Measurements from ENCODE around the gene TDRD7.
A peak's percentile ranks its signal among the peaks of the same experiment; 100 is the strongest.

Gene TDRD7

GRCh38 chr9:97385626-97386264, 26.2 kb upstream of the TDRD7 start:
- intact Hi-C loops (cut with DNase I; ENCODE audit: low total_unique reads) = no loop called here
- DNase-seq = no peak
- no peaks in the 10 kb centered on the region for H3K4me1 ChIP-seq

DNA sequence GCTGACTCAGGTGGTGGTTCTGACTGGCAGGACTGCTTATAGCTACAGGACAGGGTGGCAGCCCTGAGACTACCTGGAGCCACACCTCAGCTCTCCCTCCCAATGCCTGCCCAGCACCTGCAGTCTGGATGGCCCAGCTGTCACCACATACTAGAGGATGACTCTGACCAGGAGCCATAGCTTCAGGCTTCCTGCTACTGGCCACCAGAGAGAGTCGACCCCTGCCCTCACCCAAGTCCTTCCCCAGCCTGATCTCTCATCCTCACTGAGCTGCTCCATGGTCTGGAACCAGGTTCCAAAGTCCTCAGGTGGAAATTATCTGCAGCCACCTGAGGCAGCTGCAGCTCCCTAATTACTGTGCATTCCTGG, 25.6 kb upstream of the TDRD7 start:
- DNase-seq = no peak
- H3K4me1 ChIP-seq = no peaks in the 10 kb centered on the region

More at GRCh38 chr9:97385626-97386264, 26.2 kb upstream of the TDRD7 start:
- H3K9me3 ChIP-seq = no peaks in the 10 kb centered on the region
- no peaks in the 10 kb centered on the region for H3K36me3 ChIP-seq
- no peak overlapping the region for H3K4me3 ChIP-seq
- TF ChIP-seq CTCF (IDR thresholded peaks at IDR 0.05) = no peak
- H3K27me3 ChIP-seq = peaks cover 0 to 43% of the 10 kb centered on the region in 2 donors
- H3K27ac ChIP-seq = no peak overlapping the region

GRCh38 chr9:97386733-97387503, 25.0 kb upstream of the TDRD7 start:
- Histone ChIP-seq H3K27ac (no peak overlapping the region), H3K36me3 (no peaks in the 10 kb centered on the region), H3K4me3 (no peak overlapping the region), H3K9me3 (no peaks in the 10 kb centered on the region), H3K4me1 (no peaks in the 10 kb centered on the region), H3K27me3 (peaks cover 0 to 55% of the 10 kb centered on the region in 2 donors)
- intact Hi-C loops (cut with DNase I; ENCODE audit: low total_unique reads) = no loop called here
- peak; percentile 76 to 85 for TF ChIP-seq CTCF (IDR thresholded peaks at IDR 0.05)
- peak in 1 of 2 donors; percentile 48 for DNase-seq

More for the DNA sequence above, 25.6 kb upstream of the TDRD7 start:
- Histone ChIP-seq H3K36me3 (no peaks in the 10 kb centered on the region), H3K4me3 (no peak overlapping the region), H3K27ac (no peak overlapping the region), H3K27me3 (peaks cover 0 to 48% of the 10 kb centered on the region in 2 donors), H3K9me3 (no peaks in the 10 kb centered on the region)
- no peak for TF ChIP-seq CTCF (IDR thresholded peaks at IDR 0.05)
- intact Hi-C loops (cut with DNase I; ENCODE audit: low total_unique reads) = no loop called here

DNA sequence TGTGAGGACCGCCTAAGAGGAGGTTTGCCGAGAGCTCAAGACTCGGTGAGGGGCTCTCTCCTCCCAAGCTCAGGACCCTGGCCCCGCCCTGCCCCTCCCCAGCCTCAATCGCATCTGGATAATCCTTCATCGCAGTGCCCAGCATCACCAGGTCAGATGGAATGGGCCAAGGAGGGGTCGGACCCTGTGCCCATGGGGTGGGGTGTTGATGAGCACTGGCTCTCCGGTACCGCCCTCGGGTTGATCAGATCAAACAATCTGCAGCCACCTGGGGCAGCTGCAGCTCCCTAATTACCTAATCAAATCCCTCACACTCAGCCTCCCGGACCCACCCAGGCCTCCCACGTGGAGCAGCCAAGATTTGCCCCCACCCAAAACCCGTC, 24.4 kb upstream of the TDRD7 start:
- TF ChIP-seq CTCF (IDR thresholded peaks at IDR 0.05) = no peak
- Histone ChIP-seq H3K4me1 (no peaks in the 10 kb centered on the region), H3K9me3 (no peaks in the 10 kb centered on the region), H3K4me3 (no peak overlapping the region), H3K27me3 (peaks cover 0 to 60% of the 10 kb centered on the region in 2 donors), H3K27ac (no peak overlapping the region), H3K36me3 (no peaks in the 10 kb centered on the region)
- no peak for DNase-seq
- intact Hi-C loops (cut with DNase I; ENCODE audit: low total_unique reads) = no loop called here

DNA sequence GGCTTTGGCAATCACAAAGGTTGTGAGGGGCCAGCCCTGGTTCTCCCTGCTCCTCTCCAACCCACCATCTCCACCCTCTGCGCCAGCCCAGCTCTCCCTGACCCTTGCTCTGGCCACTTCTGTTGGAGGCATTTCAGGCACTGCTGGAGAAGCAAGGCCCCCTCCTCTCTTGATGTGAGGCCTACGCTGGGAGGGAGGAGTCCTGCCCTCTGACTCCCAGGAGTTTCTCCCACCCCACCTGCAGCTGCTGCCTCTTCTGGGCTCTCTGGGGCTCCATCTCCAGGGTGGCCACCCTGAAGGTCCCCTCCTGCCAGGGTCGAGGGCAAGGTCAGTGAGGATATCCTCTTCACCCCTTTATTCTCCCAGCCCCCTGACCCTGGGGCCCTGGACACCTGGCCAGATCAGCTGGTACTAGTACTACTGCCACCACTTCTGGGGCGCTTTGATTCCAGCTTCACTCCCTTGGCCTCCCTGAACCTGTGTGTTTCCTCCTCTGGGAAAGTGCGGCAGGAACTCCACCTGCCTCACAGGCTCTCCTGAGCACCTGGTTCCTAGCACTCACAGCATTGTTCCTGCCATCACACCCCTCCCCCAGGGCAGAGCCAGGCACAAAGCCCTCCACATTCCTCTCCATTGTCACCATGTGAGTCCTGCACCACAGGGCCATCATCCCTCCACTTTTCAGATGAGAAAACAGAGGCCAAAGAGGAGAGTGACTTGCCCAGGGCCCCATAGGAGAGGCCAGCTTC, 23.8 kb upstream of the TDRD7 start:
- intact Hi-C loops (cut with DNase I; ENCODE audit: low total_unique reads) = no loop called here
- Histone ChIP-seq H3K36me3 (no peaks in the 10 kb centered on the region), H3K27me3 (peaks cover 0 to 60% of the 10 kb centered on the region in 2 donors), H3K4me1 (no peaks in the 10 kb centered on the region), H3K27ac (no peak overlapping the region), H3K4me3 (no peak overlapping the region), H3K9me3 (no peaks in the 10 kb centered on the region)
- no peak for TF ChIP-seq CTCF (IDR thresholded peaks at IDR 0.05)
- DNase-seq = no peak
